NCI-H1436 treated with DMSO at 0.1 percent for 48 hours (cell line): ENCODE results near the gene MAPK9.

Source experiments
- DNase-seq: peaks from one replicate; lab custom pipeline; 2025; lab: John Stamatoyannopoulos, UW

Gene MAPK9

DNA sequence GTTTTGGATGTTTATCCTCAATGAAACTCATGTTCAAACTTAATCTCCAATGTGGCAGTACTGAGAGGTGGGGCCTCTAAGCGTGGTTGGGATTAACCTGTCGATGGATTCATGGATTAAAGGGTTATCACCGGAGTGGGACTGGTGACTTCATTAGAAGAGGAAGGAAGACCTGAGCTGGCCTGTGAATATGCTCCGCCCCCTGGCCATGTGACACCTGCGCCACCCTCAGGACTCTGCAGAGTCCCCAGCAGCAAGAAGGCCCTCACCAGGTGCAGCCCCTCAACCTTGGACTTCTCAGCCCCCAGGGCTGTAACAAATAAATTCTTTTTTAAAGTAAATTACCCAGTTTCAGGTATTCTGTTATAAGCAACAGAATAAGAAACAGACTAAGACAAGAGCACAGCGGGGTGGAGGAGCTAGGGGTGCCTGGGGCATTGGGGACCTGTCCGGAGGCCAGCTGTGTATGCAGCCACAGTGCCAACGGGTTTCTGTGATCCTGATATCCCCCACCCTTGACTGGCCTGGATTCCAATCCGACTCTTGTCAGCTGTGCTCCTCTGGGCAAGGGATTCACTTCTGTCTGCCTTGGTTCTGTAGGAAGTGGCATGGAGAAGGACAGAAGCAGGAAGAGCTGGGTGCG, 3.2 kb upstream of the MAPK9 start:
- DNase-seq: no peak

DNA sequence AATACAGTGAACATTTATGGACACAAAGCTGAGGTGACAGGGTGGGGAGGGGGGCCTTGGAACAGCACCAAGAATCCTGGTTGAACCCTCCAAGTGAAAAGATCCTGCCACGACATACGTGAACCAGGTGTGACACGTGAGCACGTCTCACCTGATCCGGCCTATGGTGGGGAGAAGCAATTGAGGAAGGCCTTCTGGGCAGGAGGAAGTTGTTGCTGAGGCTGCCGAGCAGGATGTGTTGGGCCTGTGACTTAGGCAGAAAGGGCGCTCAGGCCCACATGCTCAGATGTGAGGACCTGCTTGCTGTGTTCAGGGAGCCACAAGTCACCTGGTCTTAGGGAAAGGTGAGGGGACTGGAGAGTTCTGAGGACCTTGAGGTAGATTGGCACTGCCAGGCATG, 2.5 kb upstream of the MAPK9 start:
- no peak for DNase-seq

DNA sequence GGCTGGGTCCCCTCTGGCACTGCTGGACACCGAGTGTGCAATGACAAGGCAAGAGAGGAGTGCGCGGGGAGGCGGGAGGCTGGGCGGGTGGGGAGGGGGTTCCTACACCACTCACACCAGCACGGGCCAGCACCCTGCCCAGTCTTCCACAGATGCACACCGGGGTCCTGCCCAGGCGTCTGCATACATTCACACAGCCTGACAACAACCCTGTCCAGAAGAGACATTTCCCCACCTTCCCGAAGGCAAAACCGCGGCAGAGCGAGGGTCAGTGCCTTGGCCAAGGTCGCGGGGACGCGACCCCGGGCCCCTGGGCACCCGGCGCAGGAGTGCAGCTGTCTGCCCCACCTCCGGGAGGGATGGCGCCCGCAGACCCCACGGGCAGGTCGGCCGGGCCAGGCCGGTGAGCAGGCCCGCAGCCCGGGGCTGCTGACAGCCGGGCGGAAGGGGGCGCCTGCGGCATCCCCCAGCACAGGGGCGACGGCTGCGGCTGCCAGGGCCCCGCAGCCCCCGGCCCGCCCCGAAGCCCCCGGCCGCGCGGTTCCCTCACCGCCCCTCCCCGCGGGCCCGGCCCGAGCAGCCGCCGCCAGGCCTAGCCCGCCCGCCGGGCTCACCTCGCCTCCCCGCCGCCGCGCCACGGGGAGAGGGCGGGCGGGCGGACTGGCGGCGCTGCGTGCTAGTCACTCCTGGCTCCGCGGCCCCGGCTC, 496 bp downstream of the MAPK9 start:
- no peak for DNase-seq

DNA sequence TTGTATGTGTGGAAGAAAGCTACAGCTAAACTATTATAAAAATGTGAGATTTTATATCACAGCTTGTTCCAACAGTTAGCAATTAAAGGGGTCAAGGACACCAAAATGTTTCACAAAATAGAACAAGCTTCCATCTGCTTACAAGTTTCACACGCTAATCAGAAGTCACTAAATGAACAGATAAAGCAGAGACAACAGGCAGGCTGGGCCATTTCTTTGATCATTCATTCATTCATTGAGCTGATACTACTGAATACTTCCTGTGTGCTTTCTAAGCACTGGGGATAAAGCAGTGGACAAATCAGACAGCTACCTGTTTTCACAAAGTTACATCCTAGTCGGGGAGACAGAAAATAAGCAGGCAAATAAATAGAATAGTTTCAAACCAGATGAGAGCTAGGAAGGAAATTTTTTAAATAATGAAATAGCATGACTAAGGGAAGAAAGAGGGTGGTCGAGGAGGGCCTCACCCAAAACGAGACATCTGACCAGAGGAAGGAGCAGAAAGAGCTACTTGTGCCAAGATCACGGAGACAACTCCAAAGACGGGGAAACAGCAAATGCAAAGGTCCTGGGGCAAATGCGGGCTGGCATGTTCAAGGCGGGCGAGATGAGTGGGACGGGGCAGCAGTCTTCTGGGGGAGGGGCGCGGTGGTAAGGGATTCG, 1.2 kb downstream of the MAPK9 start:
- no peak for DNase-seq

DNA sequence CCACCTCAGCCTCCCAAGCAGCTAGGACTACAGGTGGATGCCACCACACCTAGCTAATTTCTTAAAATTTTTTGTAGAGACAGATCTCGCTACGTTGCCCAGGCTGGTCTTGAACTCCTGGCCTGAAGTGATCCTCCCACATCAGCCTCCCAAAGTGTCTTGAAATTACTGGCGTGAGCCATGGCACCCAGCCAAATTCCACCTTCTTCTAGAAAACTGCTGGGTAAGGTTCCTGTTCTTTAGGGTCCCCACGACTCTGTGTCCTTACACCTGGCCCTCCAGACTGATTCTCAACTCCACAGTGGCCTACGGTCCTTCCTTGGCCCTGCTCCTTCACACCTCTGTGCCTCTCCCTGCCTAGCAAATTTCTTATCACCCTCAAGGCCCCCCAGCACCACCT, 1.9 kb downstream of the MAPK9 start:
- no peak for DNase-seq

DNA sequence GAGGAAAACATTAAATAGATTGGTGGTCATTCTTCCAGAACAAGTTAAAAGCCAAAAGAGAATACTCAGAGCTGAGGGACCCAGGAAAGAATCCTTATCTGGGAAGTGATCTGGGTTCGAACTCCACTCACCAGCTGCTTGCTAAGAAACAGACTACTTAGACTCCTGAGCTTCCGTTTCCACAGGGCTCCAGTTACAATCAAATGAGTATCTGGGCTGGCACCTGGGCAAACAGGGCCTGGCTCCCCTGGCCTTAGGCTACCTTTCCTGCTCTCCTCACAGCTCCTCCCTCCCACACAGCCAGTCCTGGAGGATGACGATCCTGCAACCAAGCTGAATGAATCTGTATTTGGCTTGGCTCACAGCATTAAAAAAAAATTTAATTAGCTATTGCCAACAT, 2.5 kb downstream of the MAPK9 start:
- no peak for DNase-seq

DNA sequence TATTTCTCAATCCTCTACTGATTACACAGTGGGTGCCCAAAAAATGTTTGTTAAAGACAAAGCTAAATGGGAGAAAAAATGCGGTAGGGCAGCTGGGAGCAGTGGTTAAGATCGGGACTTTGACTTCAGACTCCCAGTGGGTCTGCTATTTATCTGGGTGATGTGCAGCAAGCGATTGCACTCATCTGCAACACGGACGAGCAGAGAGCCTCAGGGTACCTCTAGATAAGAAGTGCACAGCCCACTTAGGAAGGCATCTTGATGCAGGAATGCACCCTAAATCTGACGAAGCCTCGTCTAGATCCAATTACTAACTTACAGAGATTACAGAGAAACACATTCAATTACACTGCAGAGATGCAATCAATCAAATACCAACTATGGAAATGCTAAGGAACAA, 4.0 kb downstream of the MAPK9 start:
- no peak for DNase-seq

DNA sequence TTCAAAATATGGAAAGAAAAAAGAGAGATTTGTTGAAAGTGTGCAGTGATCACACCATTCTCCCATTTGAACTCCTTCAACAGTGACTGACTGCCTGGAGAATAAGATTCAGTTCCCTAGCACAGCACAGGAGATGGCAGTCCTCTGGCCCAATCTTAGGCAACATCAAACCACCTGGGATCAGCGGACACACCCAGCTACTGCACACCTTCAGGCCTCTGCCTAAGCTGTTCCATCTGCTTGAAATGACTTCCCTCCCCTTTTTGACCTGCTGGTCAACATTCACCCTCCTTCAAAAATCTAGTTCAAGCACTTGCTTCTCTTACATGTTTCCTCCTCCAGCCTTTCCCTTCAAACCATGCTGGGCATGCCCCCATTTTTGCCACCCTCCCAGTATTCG, 4.5 kb downstream of the MAPK9 start:
- no peak for DNase-seq

DNA sequence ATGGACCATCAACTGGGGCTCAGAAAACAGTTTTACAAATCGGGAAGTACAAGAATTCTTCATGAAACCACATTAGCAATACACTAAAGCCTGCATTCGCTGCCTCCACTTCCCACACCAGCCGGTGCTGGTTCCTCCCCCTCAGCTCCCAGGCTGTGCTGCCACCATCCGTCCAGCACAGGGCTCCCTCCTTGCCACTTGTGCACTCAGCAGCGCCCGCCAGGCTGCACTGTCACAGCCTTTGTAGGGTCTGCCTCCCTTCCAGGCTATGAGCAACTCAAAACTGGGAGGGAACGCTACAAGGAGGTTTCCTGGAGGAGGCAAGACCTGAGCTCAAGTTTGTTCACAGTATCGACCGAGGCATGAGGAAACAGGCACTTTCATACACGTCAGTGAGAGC, 7.7 kb downstream of the MAPK9 start:
- no peak for DNase-seq

DNA sequence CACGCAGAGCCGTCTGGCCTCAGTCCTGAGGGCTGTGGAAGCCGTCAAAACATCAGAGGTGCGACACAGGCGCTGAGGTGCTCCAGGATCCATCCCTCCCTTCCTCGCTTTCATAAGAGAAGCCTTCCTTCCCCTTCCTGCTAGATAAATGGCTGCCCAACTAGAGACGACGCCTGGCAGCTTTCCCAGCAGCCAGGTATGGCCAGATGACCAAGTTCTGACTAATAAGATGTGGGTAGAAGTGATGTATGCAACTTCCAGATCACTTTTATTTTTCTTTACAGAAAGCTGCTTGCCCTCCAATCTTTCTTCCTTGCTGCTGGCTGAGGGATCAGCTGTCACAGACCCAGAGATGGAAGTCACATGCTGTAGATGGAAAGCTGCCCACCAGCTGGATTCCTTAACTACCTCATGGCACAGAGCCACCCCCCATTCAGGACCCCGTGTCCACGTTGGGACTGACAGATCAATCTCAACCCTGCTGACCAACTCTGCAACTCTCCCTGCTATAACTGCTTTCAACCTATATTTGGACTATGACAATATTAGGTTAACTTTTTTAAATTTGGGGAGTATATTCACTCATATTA, 8.8 kb downstream of the MAPK9 start:
- no peak for DNase-seq

DNA sequence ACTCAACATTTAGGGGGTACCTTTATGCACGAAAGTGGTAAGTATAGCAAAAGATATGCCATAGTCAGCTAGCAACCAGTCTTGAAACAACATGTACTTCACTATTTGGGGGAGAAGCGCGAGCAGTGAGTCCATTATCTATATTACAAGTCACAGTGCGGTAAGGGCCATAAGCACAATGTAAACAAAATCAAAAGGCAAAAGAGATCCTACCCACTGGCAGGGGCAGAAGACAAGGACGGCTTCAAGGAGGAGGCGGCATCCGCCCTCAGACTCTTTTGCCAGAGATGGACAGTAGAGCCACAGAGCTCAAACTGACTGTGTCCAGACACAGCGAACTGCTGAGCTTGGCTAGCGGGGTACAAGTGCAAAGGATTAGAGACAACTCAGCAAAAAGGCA, 9.6 kb downstream of the MAPK9 start:
- no peak for DNase-seq

DNA sequence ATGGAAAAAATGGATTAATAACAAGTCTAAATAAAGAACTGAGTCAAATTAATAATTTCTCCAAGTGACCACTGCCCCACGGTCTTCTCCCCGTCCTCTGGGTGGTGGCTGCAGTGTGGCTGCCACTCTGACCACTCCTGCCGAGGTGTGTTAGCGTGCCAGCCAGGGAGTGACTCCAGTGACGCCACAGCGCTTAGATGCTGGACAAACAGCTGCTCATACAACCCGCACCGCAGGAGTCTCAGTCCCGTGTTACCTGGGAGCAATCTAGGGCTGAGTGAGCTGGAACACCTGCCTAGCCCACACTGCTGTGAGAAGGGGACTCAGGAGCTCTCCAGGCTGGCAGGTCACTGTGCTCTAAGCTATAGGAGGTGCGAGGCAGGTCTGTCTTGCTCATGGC, 10.2 kb downstream of the MAPK9 start:
- DNase-seq: no peak

DNA sequence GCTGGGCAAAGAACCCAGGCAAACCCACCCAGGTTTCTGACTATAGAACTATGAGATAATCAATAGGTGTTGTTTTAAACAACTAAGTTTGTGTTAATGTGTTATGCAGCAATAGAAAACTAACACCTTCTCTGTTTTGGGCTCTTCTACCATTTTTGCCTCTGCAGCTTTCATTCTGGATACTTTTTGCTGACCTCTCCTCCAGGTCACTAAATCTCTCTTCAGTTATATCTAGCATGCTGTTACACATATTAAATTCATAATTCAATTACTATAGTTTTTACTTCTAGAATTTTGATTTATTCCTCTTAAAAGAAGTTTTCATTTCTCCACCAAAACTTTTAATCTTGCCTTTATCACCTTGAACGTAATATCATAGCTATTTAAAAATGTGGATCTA, 17.2 kb downstream of the MAPK9 start:
- no peak for DNase-seq

DNA sequence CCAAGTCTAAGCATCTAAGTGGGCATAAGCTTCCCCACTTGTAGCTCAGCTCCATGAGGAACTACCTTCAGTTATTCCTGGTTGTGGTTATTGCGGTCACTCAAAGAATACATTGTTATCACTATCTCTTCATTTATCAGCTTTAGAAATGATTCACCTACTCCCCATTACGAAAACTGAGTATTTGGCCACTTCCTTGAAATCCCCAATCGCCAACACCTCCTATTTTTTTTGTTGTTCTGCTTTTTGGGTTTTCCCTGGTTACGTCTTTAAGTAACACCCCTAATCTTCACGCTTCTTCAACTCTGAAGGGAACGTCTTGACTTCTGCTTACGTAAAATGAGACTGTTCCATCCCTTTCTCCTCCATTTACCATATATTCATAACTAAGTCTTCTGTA, 20.7 kb downstream of the MAPK9 start:
- DNase-seq: no peak

DNA sequence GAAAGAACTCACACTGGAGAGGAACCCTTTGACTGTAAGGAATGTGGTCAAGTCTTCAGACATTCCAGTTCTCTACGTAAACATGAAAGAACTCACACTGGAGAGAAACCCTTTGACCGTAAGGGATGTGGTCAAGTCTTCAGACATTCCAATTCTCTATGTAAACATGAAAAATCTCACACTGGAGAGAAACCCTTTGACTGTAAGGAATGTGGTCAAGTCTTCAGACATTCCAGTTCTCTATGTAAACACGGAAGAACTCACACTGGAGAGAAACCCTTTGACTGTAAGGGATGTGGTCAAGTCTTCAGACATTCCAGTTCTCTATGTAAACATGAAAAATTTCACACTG, 32.6 kb downstream of the MAPK9 start:
- no peak for DNase-seq

DNA sequence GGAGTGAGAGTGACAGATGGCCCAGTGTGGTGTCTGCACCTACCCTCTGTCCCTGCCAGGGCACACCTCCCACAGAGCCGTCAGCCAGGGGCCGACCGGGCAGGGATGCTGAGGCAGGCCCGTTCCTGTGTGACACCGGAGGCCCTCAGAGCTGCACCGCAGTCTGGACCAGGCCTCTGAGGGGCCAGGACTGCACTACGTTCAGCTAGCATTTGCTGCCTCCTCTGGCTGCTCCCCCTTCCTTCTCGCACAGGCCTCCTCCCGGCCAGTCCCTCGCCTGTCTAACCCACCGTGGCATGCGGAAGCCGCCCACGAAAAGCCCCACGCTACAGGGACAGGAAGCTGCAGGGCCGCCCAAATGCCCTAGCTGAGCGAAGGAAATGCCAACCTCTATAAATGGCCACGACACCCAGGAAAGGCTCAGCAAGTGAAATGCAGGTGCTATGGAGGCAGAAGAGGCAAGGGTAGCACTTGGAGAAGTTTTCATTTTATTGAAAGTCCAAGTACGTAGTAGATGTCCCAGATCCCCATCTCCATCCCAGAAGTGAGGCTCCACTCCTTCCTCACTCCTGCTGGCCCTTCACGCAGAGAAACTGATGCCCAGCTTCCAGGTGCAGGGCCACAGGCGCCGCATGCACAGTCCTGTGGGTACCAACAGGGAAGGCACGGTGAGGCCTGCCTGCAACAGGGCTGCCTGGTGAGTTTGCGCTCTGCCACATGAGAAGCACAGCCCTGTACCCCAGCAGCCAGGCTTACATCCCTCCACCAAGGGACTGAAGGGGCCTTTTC, 38.7 kb downstream of the MAPK9 start:
- DNase-seq: no peak

DNA sequence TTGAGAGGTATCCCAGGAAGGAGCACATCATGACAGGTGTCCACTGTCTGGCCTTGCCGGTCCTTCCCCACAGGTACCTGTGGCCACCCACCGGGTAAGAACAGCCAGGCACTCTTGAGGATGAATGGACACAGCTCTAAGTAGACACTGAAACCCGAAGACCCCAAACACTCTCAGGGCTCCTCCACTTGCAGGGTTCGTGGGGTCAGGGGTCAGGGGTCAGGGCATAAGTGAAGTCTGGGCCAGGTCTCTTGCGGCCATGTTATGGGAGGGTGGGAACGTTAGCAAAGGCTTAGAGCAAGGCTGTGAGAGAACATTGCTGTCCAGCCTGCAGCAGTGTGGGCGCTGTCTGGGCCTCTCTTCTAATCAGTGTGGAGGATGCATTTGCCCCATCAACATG, 40.0 kb downstream of the MAPK9 start:
- no peak for DNase-seq

DNA sequence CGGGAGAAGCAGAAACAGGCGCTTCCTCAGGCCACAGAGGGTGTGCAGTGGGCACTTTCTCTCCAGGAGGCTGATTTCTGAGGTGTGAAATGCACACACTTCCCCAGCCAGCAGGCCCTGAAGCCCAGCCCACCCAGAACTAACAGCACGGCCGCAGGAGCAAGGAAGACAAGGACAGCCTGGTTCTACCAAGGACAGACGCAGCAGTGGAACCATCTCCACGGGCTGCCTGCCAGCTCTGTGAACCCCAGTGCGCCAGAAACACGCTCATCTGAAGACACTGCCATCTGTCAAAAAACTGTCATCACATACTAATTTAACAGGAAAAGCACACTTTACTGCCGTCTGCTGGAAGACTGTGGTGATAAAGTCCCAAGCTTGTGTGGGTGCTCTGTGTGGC, 40.7 kb downstream of the MAPK9 start:
- no peak for DNase-seq

DNA sequence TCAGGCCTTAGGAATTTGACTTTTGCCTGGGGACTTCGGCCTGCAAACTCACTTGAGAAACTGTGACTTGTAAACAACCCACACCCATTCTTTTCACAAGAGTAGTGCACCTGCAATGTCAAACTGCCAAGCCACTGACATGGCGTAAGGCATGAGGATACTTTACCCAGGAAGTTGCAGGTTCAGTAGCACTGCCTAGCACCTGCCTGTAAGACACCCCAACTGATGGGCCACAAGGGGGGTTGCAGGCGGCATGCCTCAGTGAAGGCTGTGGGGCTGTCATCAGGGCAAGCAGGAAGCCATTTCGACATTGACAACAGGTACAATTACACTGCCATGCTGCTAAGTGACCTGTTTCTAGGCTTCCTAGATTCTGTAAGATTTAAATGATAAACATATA, 41.6 kb downstream of the MAPK9 start:
- DNase-seq: no peak

DNA sequence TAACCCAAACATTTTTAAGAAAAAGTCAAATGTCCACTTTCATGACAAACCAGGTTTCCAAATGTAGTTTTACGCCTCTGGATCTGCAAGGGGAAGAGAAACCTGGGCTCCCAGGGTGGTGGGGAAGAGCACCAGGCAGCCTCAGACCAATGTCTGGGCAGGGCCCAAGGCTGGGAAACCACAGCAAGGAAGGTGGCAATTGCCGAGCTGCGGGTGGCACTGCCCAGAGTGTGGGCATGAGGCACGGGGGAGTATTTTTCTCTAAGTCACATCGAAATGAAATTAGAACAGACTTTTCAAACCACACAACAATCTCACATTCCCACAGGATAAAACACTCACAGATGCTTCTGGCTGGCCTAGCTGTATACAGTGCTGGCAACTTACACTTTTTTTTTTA, 50.3 kb downstream of the MAPK9 start:
- no peak for DNase-seq

DNA sequence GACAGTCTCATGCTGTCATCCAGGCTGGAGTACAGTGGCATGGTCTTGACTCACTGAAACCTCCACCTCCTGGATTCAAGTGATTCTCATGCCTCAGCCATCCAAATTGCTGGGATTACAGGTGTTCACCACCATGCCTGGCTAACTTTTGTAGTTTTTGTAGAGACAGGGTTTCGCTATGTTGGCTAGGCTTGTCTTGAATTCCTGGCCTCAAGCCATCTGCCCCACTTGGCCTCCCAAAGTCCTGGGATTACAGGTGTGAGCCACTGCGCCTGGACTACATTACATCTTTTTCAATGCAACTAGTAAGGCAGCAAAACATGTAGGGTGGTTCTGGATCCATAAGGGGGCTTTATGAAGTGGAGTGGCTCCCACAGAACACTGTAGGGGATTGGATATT, 53.3 kb downstream of the MAPK9 start:
- DNase-seq: no peak

DNA sequence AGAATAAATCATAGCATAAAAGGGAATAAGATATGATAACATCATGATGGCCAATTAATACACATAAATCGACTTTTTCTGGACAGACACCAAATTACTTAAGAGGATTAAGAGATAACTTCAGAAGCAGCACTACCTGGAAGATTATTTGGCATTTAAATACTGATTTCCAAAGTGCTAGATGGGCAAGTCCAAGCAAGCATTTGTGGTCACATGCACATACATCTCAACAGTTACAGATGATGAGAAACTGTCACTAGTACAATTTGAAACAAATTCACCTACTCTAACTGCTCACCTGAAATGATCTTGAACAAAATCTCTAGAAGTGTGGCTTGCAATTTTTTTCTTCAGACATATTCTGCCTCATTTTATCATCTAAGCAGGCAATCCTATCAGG, 56.0 kb downstream of the MAPK9 start:
- no peak for DNase-seq

DNA sequence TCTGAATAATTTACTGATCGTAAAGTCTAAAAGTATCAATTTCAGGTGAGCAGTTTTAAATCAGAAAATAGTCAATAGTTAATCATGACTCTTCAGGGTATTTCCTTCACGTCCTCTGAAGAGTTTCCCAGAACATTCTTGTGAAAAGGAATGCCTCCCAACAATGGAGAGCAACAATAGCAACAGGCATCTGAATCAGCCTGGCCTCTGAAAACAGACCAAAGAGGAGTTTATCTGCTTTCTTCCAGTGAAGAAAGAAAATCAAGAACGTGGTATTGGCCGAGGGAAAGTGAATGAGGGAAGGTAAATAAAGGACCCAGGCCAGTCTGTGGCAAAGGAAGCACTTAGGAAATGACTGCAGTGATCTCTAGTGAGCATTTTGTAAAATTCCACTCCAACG, 56.8 kb downstream of the MAPK9 start:
- no peak for DNase-seq
